Fibroblast of villous mesenchyme (primary cell): ENCODE measurements around the gene PFKFB3. TPM values are rescaled to one million over a fixed set of nuclear protein-coding genes. Genes with fewer than 3 reads are reported as not detected.

Experiments used
- DNase-seq: peaks from one replicate; pipeline ENCODE4 v3.0.0-alpha.2; 2010; ENCODE audit warnings: low read depth
- H3K4me3 ChIP-seq: 2 replicates; pipeline ENCODE4 v1.5.1; 2011; ENCODE audit warnings: low read depth, mild to moderate bottlenecking, low read length
- total RNA-seq: library from RNA; depleted of rRNA; stranded (reverse); fragments of >200 nt; gene quantifications from 2 replicates; pipeline ENCODE4 v1.2.3, GENCODE V29; 2012
- TF ChIP-seq, protein P1 (sequence below): IDR thresholded peaks from 2 replicates; pipeline ENCODE4 v1.5.1; 2012; ENCODE audit warnings: low read depth, mild to moderate bottlenecking, low read length; ENCODE audit not compliant: insufficient read depth

The PFKFB3 gene
- total RNA-seq, 1 donor, result 44.9 TPM

DNA sequence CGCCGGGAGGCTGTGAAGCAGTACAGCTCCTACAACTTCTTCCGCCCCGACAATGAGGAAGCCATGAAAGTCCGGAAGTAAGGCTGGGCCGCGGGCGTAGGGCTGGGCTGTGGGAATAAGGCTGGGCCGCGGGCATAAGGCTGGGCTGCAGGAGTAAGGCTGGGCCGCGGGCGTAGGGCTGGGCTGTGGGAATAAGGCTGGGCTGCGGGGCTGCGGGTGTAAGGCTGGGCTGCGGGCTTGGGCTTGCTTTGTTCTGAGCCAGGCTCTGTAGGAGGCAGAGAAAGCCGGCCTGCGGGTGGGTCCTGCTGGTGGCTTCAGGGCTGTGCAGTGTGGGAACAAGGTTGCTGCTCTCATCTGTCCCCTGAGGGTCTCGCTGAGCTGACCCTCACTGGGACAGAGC, 12.5 kb downstream of the PFKFB3 start:
- H3K4me3 ChIP-seq, result no peak overlapping the region
- DNase-seq, result no peak
- TF ChIP-seq, protein P1, sequence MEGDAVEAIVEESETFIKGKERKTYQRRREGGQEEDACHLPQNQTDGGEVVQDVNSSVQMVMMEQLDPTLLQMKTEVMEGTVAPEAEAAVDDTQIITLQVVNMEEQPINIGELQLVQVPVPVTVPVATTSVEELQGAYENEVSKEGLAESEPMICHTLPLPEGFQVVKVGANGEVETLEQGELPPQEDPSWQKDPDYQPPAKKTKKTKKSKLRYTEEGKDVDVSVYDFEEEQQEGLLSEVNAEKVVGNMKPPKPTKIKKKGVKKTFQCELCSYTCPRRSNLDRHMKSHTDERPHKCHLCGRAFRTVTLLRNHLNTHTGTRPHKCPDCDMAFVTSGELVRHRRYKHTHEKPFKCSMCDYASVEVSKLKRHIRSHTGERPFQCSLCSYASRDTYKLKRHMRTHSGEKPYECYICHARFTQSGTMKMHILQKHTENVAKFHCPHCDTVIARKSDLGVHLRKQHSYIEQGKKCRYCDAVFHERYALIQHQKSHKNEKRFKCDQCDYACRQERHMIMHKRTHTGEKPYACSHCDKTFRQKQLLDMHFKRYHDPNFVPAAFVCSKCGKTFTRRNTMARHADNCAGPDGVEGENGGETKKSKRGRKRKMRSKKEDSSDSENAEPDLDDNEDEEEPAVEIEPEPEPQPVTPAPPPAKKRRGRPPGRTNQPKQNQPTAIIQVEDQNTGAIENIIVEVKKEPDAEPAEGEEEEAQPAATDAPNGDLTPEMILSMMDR, result peak; percentile 3

DNA sequence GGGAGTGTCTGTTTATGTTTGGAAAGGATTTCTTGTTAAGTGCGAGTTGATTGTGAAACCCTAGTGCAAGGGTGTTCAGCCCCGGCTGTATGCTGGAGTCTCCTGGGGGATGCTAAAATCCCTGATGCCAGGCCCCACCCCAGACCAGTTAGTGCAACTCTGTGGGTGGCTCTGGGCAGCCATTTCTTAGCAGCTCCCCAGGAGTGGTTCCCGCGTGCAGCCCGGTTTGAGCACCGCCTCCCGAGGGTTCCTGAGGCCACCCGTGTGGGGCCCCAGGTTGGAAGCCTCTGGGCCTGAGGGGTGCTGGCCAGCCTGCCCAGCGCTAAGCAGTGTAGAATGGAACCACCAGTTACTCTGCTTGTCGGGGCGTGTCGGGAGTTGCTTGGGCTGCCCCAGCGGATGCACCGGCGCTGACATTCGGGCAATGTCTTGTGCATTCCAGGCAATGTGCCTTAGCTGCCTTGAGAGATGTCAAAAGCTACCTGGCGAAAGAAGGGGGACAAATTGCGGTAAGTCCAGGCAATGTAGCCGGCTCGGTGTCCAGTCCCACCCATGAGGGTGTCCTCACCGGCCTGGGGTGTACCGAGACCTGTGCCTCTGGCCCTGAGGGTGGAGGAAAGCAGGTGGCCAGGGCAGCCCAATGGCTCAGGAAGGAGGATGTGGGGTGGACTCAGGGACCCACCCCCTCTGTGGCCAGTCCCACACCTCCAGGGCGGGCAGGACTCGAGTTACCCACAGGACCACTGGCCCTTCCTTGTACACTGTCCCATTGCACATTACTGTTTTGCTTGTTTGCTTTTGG, 13.2 kb downstream of the PFKFB3 start:
- TF ChIP-seq, protein P1, result no peak
- no peak overlapping the region for H3K4me3 ChIP-seq
- DNase-seq, result peak; percentile 53

DNA sequence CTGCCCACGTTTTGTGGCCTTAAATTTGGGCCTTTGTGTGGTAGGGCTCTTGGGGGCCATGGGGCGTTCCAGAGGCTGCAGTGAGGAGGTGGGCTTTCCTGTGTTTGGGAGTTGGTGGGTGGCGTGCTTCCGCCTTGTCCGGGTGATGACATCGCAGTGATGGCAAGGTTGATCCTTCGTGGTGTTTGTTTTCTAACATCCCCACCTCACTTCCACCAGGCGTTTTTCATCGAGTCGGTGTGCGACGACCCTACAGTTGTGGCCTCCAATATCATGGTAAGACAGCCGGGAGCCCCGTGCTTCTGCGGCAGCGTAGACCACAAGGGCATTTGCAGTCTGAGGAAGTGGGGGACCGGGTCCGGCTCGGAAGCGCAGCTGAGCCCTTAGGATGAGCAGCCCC, 14.2 kb downstream of the PFKFB3 start:
- TF ChIP-seq, protein P1, result no peak
- H3K4me3 ChIP-seq, result no peak overlapping the region
- no peak for DNase-seq

DNA sequence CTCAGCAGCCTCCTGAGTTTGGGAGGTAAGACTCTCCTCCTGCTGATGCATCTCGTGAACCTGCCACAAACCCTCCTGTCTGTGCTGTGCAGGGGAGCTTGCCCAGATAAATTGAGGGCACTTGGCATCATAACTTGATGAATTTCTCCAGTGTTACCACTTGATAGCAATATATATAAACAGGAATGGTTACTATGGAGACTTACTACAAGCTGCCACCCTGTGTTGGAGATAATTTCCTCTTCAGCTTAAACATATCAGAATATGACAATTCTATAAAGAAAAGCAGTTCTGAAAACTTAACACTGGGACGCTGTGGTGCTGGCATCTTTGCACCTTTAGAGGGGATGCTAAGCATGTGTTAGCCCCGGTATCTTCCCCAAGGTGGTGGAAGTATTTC, 14.9 kb downstream of the PFKFB3 start:
- no peak for DNase-seq
- TF ChIP-seq, protein P1, result no peak
- no peak overlapping the region for H3K4me3 ChIP-seq

DNA sequence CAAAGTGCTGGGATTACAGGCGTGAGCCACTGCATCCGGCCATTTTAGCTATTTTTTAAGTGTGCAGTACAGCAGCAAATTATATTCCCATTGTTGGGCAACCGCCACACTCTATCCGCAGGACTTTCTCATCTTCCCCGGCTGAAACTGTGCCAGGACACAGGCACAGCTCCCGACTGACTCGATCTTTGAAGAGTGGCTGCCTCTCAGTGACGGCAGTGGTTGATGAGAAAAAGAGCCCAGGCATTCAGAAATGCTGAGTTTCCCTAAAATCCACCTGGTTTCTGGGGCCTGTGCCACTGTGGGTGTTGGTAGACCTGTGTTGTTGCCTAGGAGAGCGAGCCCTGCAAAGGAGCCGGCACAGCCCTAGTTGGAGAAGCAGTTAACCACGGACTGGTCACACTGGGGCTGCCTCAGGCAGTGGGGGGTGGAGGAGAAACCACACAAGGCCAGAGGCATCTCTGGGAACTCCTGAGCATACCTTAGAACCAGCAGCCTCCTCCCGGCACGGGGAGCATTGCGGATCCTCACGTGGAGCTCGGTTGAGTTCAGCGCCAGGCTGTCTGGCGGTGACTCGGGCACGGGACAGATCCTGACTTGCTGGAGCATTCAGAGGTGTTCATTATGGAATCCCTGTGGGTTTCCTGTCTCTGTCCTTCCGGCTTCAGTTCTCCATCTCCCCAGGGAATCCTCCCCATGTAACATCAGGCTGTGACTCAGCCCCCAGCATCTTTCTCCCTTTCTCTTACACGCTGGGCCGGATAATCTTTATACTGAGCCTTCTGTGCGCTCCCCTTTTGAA, 16.2 kb downstream of the PFKFB3 start:
- TF ChIP-seq, protein P1, result no peak
- DNase-seq, result peak; percentile 53
- H3K4me3 ChIP-seq, result no peak overlapping the region

DNA sequence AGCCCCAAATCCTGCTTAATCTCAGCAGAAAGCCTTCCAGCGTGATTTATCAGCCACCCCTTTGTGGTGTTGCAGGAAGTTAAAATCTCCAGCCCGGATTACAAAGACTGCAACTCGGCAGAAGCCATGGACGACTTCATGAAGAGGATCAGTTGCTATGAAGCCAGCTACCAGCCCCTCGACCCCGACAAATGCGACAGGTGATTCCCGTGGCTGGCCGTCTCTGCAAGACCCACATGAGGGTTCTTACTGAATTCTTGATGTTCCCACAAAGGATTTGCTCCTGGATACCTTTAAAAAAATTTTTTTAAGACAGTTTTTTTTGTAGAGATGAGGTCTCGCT, 16.7 kb downstream of the PFKFB3 start:
- no peak overlapping the region for H3K4me3 ChIP-seq
- TF ChIP-seq, protein P1, result no peak
- DNase-seq, result no peak
